Measurements from ENCODE around the gene MIA2. TPM values are rescaled to one million over a fixed set of nuclear protein-coding genes. Genes with fewer than 3 reads are reported as not detected.
"Not testable (repeated sequence)": the region's sequence is repeated elsewhere in the genome, so short reads cannot be mapped to it uniquely, and the experiment has no call there.

MIA2 gene
- 10.5 and 10.8 TPM in 2 replicates for total RNA-seq

DNA sequence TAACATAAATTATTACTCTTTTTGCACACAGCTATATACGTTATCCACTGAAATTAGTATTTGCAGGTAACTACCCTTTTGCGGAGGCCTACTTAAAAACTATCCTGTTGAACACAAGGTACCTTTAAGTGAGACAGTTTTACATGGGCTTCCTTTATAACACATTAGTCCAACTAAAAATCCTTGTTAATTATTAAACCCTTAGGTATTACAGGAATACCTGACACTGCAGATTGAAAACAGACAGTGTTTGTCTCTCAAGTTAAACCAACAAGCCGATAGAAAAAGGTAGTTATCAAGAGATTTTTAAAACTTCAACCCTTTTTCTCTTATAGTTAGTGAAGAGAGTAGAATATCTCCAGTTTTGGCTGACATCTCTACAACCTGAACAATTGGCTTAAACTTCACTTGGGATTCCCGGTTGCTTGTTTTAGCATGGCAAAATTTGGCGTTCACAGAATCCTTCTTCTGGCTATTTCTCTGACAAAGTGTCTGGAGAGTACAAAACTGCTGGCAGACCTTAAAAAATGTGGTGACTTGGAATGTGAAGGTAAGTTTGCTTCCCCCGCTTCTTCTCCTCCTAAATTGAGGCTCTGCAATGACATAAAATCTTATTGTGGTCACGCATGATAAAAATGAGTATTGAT lies at the start of gene MIA2:
TSS of gene MIA2 (plus strand) at position 236 of the 647 bp plus-strand sequence. CDS start at position 436, 200 bp downstream.
- DNase-seq (ENCODE audit: extremely low read depth, low read depth, low spot score) = no peak

GRCh38 chr14:39184628-39185255 lies 49.0 kb upstream of the MIA2 start:
- DNase-seq (ENCODE audit: extremely low read depth, low read depth, low spot score) = no peak

GRCh38 chr14:39185256-39186049 lies 48.3 kb upstream of the MIA2 start:
- DNase-seq (ENCODE audit: extremely low read depth, low read depth, low spot score) = no peak

- DNase-seq (ENCODE audit: extremely low read depth, low read depth, low spot score) = no peak
Measured at GRCh38 chr14:39186941-39187525, 46.7 kb upstream of the MIA2 start.

DNA sequence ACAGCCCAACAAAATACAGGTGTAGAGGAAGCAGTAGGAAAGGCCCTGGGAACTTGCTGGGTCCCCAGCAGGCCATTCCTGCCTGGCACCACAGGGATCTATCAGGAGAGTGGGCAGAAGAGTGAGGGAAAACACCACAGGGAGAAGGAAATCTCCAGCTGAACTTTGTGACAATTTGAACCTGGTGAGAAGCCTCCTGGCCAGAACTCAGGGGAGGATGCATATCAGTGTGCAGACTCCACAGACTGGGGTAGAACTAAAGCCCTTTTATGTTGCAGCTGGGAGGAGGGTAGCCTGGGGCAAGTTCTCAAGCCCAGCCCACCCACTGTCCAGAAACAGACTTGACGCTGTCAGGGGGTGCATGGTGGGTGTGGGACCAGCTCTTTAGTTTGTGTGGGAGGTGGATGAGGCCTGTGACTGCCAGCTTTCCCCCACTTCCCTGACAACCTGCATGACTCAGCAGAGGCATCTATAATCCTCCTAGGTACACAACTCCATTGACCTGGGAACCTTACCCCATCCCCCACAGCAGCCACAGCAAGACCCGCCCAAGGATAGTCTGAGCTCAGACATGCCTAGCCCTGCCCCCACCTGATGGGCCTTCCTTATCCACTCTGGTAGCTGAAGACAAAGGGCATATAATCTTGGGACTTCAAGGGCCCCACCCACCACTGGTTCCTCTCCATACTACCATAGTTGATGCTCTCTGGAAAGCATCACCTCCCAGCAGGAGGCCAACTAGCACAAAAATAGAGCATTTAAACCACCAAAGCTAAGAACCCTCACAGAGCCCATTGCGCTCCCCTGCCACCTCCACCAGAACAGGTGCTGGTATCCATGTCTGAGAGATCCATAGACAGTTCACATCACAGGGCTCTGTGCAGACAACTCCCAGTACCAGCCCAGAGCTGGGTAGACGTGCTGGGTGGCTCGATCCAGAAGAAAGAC lies 29.8 kb upstream of the MIA2 start:
- no peak for DNase-seq (ENCODE audit: extremely low read depth, low read depth, low spot score)

GRCh38 chr14:39207430-39207829 lies 26.3 kb upstream of the MIA2 start:
- DNase-seq (ENCODE audit: extremely low read depth, low read depth, low spot score) = not testable (repeated sequence)

DNA sequence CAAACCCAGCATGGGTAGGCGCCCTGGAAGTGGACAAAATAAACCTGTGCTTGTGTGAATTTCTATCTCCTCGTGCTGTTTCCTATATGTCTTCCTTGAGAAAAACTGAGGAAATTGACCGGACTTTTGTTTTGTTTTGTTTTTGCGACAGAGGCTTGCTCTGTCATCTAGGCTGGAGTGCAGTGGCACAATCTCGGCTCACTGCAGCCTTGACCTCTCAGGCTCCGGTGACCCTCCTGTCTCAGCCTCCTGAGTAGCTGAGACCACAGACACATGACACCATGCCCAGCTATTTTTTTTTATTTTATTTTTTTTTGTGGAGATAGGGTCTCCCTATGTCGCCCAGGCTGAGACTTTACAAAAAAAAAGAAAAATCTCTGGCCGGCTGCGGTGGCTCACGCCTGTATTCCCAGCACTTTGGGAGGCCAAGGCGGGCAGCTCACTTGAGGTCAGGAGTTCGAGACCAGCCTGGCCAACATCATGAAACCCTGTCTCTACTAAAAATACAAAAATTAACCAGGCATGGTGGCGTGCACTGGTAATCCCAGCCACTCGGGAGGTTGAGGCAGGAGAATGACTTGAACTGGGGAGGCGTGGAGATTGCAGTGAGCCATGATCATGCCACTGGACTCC lies 22.5 kb upstream of the MIA2 start:
- no peak for DNase-seq (ENCODE audit: extremely low read depth, low read depth, low spot score)

DNA sequence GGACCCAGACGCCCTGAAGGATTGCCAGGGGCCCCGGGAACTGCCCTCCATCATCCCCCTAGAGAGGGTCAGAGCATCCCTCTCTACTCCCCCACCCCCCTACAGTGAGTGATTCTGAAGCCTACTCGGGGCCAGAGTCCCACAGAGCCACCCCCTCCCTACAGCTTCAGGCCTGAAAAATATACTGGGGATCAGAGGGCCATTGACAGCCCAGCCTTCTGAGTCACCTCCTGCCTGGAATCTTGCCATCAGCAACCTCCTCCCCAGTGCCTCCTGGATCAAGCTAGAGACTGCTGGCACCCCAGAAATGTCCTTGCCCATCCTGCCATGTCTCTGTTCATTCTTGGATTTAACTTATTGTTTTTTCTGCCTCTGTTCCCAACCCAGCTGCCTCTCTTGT lies 21.7 kb upstream of the MIA2 start:
- no peak for DNase-seq (ENCODE audit: extremely low read depth, low read depth, low spot score)

DNA sequence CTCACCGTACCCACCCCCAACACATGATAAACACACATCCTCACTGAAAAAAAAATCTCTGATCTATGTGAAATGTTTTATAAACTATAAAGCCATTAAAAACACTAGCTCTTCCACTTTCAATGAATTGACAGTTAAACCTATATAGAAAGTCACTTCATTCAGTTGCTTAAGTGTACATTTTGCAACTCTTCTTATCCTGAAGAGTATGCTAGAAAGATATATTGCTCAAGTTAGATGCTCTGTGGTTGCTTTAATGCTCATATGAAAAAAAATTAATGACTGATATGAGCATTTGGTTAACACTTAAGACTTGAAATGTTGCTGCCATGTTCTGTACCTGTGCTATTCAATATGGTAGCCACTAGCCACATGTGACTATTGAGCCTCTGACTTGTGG lies 21.0 kb upstream of the MIA2 start:
- DNase-seq (ENCODE audit: extremely low read depth, low read depth, low spot score) = no peak

- DNase-seq (ENCODE audit: extremely low read depth, low read depth, low spot score) = no peak
Measured at GRCh38 chr14:39217214-39217879, 16.4 kb upstream of the MIA2 start.

- DNase-seq (ENCODE audit: extremely low read depth, low read depth, low spot score) = peak; percentile 25
Measured at GRCh38 chr14:39218171-39218769, 15.4 kb upstream of the MIA2 start.

- DNase-seq (ENCODE audit: extremely low read depth, low read depth, low spot score) = peak; percentile 64
Measured at GRCh38 chr14:39219075-39219499, 14.6 kb upstream of the MIA2 start.

- not testable (repeated sequence) for DNase-seq (ENCODE audit: extremely low read depth, low read depth, low spot score)
Measured at GRCh38 chr14:39220473-39220872, 13.2 kb upstream of the MIA2 start.

- no peak for DNase-seq (ENCODE audit: extremely low read depth, low read depth, low spot score)
Measured at GRCh38 chr14:39228044-39228443, 5.7 kb upstream of the MIA2 start.

GRCh38 chr14:39228509-39229221 lies 5.0 kb upstream of the MIA2 start:
- no peak for DNase-seq (ENCODE audit: extremely low read depth, low read depth, low spot score)

DNA sequence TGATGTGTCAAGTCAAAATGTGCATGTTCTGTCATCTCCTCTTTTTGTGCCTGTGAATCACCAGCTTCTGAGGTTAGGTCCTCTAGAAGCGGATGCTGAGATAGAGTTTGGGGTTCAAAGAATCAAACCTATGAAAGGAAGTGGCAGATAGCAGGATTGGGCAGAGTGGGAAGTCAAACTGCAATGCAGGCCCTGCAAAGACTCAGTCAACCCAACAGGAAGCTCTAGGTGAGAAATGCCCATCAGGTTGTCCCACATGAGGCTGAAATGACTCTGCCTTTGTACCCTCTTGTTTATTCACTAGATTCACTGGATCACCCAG lies 4.5 kb upstream of the MIA2 start:
- DNase-seq (ENCODE audit: extremely low read depth, low read depth, low spot score) = no peak

DNA sequence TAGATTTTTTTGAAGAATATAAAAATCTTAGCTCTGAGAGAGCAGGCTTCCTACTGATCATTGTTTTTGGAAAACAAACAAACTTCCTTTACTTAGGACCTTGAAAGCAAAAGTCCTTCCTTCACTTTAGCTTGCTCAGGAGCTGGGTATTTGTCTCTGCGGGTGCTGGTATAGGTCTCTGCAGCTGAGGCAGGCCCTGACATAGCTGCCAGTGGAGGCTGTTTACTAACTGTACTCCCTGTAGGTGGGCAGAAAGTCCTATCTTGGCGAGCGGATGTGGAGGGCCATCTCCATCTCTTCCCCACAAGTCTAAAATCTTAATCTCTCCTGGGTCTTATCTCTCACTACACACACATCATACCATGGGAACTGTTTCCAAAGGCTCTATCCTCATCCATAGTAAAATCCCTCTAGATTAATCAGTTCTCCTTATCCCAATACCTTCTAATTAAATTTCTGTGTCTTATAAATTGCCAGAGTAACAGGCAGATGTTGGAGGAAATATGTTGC lies 4.1 kb upstream of the MIA2 start:
- no peak for DNase-seq (ENCODE audit: extremely low read depth, low read depth, low spot score)

GRCh38 chr14:39230416-39231035 lies 3.2 kb upstream of the MIA2 start:
- no peak for DNase-seq (ENCODE audit: extremely low read depth, low read depth, low spot score)

Data from glomerular endothelial cell (primary cell).